Stimulated activated effector memory CD8-positive, alpha-beta T cell treated with anti-CD3 and anti-CD28 coated beads, Interleukin-12 subunit alpha, Interleukin-12 subunit beta, amount 100 ng/mL, for 72 hours (primary cell): ENCODE results near the gene RITA1.
A peak's percentile ranks its signal among the peaks of the same experiment; 100 is the strongest.

Experiments
- ATAC-seq: fragments of 150-1000 bp; cut with Tn5 transposase; 2 replicates; pipeline ENCODE4 v1.10.0; 2021
- DNase-seq, 2 donors: peaks; one replicate each; pipeline ENCODE4 v3.0.0; 2021 to 2022; ENCODE audit warnings: low spot score in 2 of 2
- H3K27ac Mint-ChIP-seq: one replicate; pipeline ENCODE4 v1.8.0; 2022; ENCODE audit warnings: mild to moderate bottlenecking, mixed read lengths
- H3K36me3 Mint-ChIP-seq: one replicate; pipeline ENCODE4 v1.8.0; 2022; ENCODE audit warnings: mild to moderate bottlenecking, mixed read lengths
- H3K4me1 Mint-ChIP-seq: one replicate; pipeline ENCODE4 v1.8.0; 2022; ENCODE audit warnings: mixed read lengths
- H3K4me3 Mint-ChIP-seq: one replicate; pipeline ENCODE4 v1.8.0; 2022; ENCODE audit warnings: mild to moderate bottlenecking, mixed read lengths
- H3K9me3 Mint-ChIP-seq: one replicate; pipeline ENCODE4 v1.8.0; 2022; ENCODE audit warnings: mixed read lengths

Gene RITA1

GRCh38 chr12:113221997-113222729 is 36.6 kb downstream of the RITA1 start:
- Mint-ChIP-seq H3K4me1 (peaks cover 17% of the 10 kb centered on the region), H3K4me3 (peak overlapping the region; percentile 70), H3K9me3 (no peaks in the 10 kb centered on the region), H3K27ac (peak overlapping the region; percentile 85), H3K36me3 (peaks cover 17% of the 10 kb centered on the region)
- DNase-seq (peak; percentile 9 to 69), ATAC-seq (no peak)

- no peak for DNase-seq
- Mint-ChIP-seq H3K9me3 (no peaks in the 10 kb centered on the region), H3K27ac (no peak overlapping the region), H3K4me1 (peaks cover 17% of the 10 kb centered on the region), H3K36me3 (peaks cover 17% of the 10 kb centered on the region), H3K4me3 (peak overlapping the region; percentile 70)
- ATAC-seq: no peak
Measured at GRCh38 chr12:113222730-113223531, 37.4 kb downstream of the RITA1 start.

GRCh38 chr12:113224955-113225354 is 39.4 kb downstream of the RITA1 start:
- H3K9me3 Mint-ChIP-seq: no peaks in the 10 kb centered on the region
- H3K36me3 Mint-ChIP-seq: peaks cover 29% of the 10 kb centered on the region
- no peak overlapping the region for H3K27ac Mint-ChIP-seq
- H3K4me1 Mint-ChIP-seq: peaks cover 21% of the 10 kb centered on the region
- H3K4me3 Mint-ChIP-seq: no peak overlapping the region
- ATAC-seq (no peak), DNase-seq (no peak)

- DNase-seq (no peak), ATAC-seq (no peak)
- H3K27ac Mint-ChIP-seq: no peak overlapping the region
- peaks cover 21% of the 10 kb centered on the region for H3K4me1 Mint-ChIP-seq
- H3K36me3 Mint-ChIP-seq: peaks cover 25% of the 10 kb centered on the region
- no peak overlapping the region for H3K4me3 Mint-ChIP-seq
- no peaks in the 10 kb centered on the region for H3K9me3 Mint-ChIP-seq
Measured at GRCh38 chr12:113226696-113227568, 41.4 kb downstream of the RITA1 start.

- Mint-ChIP-seq H3K27ac (no peak overlapping the region), H3K9me3 (no peaks in the 10 kb centered on the region), H3K4me3 (no peak overlapping the region), H3K4me1 (peaks cover 12% of the 10 kb centered on the region), H3K36me3 (peaks cover 24% of the 10 kb centered on the region)
- DNase-seq (no peak), ATAC-seq (no peak)
Measured at GRCh38 chr12:113227686-113228391, 42.3 kb downstream of the RITA1 start.

GRCh38 chr12:113228394-113229028 is 43.0 kb downstream of the RITA1 start:
- H3K36me3 Mint-ChIP-seq: peaks cover 29% of the 10 kb centered on the region
- no peak for DNase-seq
- no peaks in the 10 kb centered on the region for H3K9me3 Mint-ChIP-seq
- peaks cover 7% of the 10 kb centered on the region for H3K4me1 Mint-ChIP-seq
- ATAC-seq: no peak
- H3K27ac Mint-ChIP-seq: no peak overlapping the region
- H3K4me3 Mint-ChIP-seq: no peak overlapping the region

GRCh38 chr12:113230315-113231234 is 45.1 kb downstream of the RITA1 start:
- Mint-ChIP-seq H3K4me1 (peaks cover 9% of the 10 kb centered on the region), H3K4me3 (no peak overlapping the region), H3K27ac (peak overlapping the region; percentile 11), H3K9me3 (no peaks in the 10 kb centered on the region), H3K36me3 (peaks cover 31% of the 10 kb centered on the region)
- DNase-seq: no peak
- ATAC-seq: no peak

GRCh38 chr12:113231235-113232088 is 45.9 kb downstream of the RITA1 start:
- no peak overlapping the region for H3K4me3 Mint-ChIP-seq
- H3K9me3 Mint-ChIP-seq: no peaks in the 10 kb centered on the region
- H3K4me1 Mint-ChIP-seq: peaks cover 13% of the 10 kb centered on the region

GRCh38 chr12:113232089-113232839 is 46.7 kb downstream of the RITA1 start:
- ATAC-seq: no peak
- H3K4me3 Mint-ChIP-seq: peak overlapping the region; percentile 47
- H3K27ac Mint-ChIP-seq: no peak overlapping the region
- peaks cover 13% of the 10 kb centered on the region for H3K4me1 Mint-ChIP-seq
- no peaks in the 10 kb centered on the region for H3K9me3 Mint-ChIP-seq
- DNase-seq: no peak
- H3K36me3 Mint-ChIP-seq: peaks cover 31% of the 10 kb centered on the region

More at GRCh38 chr12:113231235-113232088, 45.9 kb downstream of the RITA1 start:
- H3K36me3 Mint-ChIP-seq: peaks cover 31% of the 10 kb centered on the region
- H3K27ac Mint-ChIP-seq: no peak overlapping the region
- ATAC-seq (no peak), DNase-seq (no peak)

- DNase-seq (peak in 1 of 2 donors; percentile 58), ATAC-seq (peak; percentile 62)
- H3K36me3 Mint-ChIP-seq: peaks cover 31% of the 10 kb centered on the region
- peaks cover 13% of the 10 kb centered on the region for H3K4me1 Mint-ChIP-seq
- H3K27ac Mint-ChIP-seq: no peak overlapping the region
- H3K9me3 Mint-ChIP-seq: no peaks in the 10 kb centered on the region
- H3K4me3 Mint-ChIP-seq: peak overlapping the region; percentile 47
Measured at GRCh38 chr12:113232840-113233585, 47.5 kb downstream of the RITA1 start.

GRCh38 chr12:113233967-113234366 is 48.4 kb downstream of the RITA1 start:
- H3K9me3 Mint-ChIP-seq: no peaks in the 10 kb centered on the region
- H3K27ac Mint-ChIP-seq: no peak overlapping the region
- no peak for DNase-seq
- ATAC-seq: no peak
- H3K4me1 Mint-ChIP-seq: peaks cover 13% of the 10 kb centered on the region
- peaks cover 25% of the 10 kb centered on the region for H3K36me3 Mint-ChIP-seq
- H3K4me3 Mint-ChIP-seq: no peak overlapping the region

- H3K4me1 Mint-ChIP-seq: peaks cover 17% of the 10 kb centered on the region
- H3K27ac Mint-ChIP-seq: no peak overlapping the region
- peaks cover 26% of the 10 kb centered on the region for H3K36me3 Mint-ChIP-seq
Measured at GRCh38 chr12:113234483-113234882, 49.0 kb downstream of the RITA1 start.

More at GRCh38 chr12:113234483-113234882, 49.0 kb downstream of the RITA1 start:
- ATAC-seq: no peak
- Mint-ChIP-seq H3K9me3 (no peaks in the 10 kb centered on the region), H3K4me3 (no peak overlapping the region)
- no peak for DNase-seq
